GM15510 (cell line): Measurements from ENCODE around the gene DDAH2.

ENCODE experiments used
- POLR2A ChIP-seq: IDR thresholded peaks from 3 replicates; pipeline ENCODE4 v1.6.1; 2011; ENCODE audit warnings: borderline replicate concordance; ENCODE audit not compliant: insufficient read length; ENCODE audit errors: extremely low read depth

The DDAH2 gene

GRCh38 chr6:31729515-31729978, 448 bp upstream of the DDAH2 start:
- TF ChIP-seq POLR2A: no peak

- no peak for TF ChIP-seq POLR2A
These were observed 1.1 kb downstream of the DDAH2 start for GRCh38 chr6:31727717-31728671.

- TF ChIP-seq POLR2A: no peak
These were observed 1.9 kb downstream of the DDAH2 start for GRCh38 chr6:31727034-31727716.

GRCh38 chr6:31725502-31726350, 3.4 kb downstream of the DDAH2 start:
- TF ChIP-seq POLR2A: no peak

GRCh38 chr6:31723980-31724691, 5.0 kb downstream of the DDAH2 start:
- TF ChIP-seq POLR2A: no peak

- TF ChIP-seq POLR2A: no peak
These were observed 5.7 kb downstream of the DDAH2 start, which contains the start of gene MPIG6B for GRCh38 chr6:31723245-31723979. Gene MPIG6B, plus strand, starts transcription at chr6:31723373. Its CDS starts 11 bp downstream, at chr6:31723384.

- TF ChIP-seq POLR2A: no peak
These were observed 6.9 kb downstream of the DDAH2 start for GRCh38 chr6:31722173-31722572.

- no peak for TF ChIP-seq POLR2A
These were observed 7.6 kb downstream of the DDAH2 start, which contains the start of gene LY6G6C for GRCh38 chr6:31721351-31722020. Gene LY6G6C, minus strand, starts transcription at chr6:31721746. Its CDS starts 67 bp downstream, at chr6:31721679.

- TF ChIP-seq POLR2A: no peak
These were observed 8.8 kb downstream of the DDAH2 start for GRCh38 chr6:31720196-31720770.

- no peak for TF ChIP-seq POLR2A
These were observed 10.1 kb downstream of the DDAH2 start for GRCh38 chr6:31719001-31719400.

GRCh38 chr6:31718265-31718664, 10.8 kb downstream of the DDAH2 start:
- TF ChIP-seq POLR2A: no peak

GRCh38 chr6:31717499-31718222, 11.4 kb downstream of the DDAH2 start:
- no peak for TF ChIP-seq POLR2A
